Astrocyte (in vitro differentiated cells and primary cell): Measurements from ENCODE around the gene RAP1A.

ENCODE experiments used
- CTCF ChIP-seq: IDR thresholded peaks from 2 replicates; pipeline ENCODE4 v1.5.1; 2011; ENCODE audit warnings: low read depth, mild to moderate bottlenecking, inconsistent platforms, low read length, moderate library complexity; ENCODE audit not compliant: insufficient read depth
- EZH2 ChIP-seq: IDR thresholded peaks from 2 replicates; pipeline ENCODE4 v1.6.1; 2012; ENCODE audit warnings: mild to moderate bottlenecking, low read length, inconsistent platforms; ENCODE audit not compliant: insufficient read depth

GRCh38 chr1:111593403-111594305 lies 25.9 kb upstream of the RAP1A start:
- TF ChIP-seq CTCF (no peak), EZH2 (no peak)
